CD4-positive, alpha-beta T cell (primary cell): Measurements from ENCODE around the gene ATP6V0D1. TPM values are rescaled to one million over a fixed set of nuclear protein-coding genes. Genes with fewer than 3 reads are reported as not detected.
A peak's percentile ranks its signal among the peaks of the same experiment; 100 is the strongest.

Source experiments
- ATAC-seq: fragments of 200-7000 bp; cut with Tn5 transposase; one replicate; pipeline ENCODE4 v1.10.0; 2022; ENCODE audit warnings: mild to moderate bottlenecking; ENCODE audit not compliant: poor library complexity
- CTCF ChIA-PET: fragments of 350-600 bp; sonication (Branson Sonifier 250); formaldehyde crosslinking; loops from one replicate; lab custom pipeline; 2021; ENCODE audit warnings: antibody characterized with exemption, inconsistent platforms; lab: Charles Lee
- POLR2A ChIA-PET: fragments of 350-600 bp; sonication (Branson Sonifier 250); formaldehyde crosslinking; loops from one replicate; lab custom pipeline; 2021; ENCODE audit warnings: antibody characterized with exemption, inconsistent platforms; lab: Charles Lee
- DNase-seq, 14 experiments: peaks; one replicate each; pipeline ENCODE4 v3.0.0-alpha.2; 2013 to 2020; ENCODE audit warnings: mixed read lengths in 2 of 14
- H3K27ac ChIP-seq, 2 donors: one replicate each; pipeline versions ENCODE4 v1.5.1 to v1.7.0; 2013; ENCODE audit warnings: low read length in 2 of 2, low read depth in 1 of 2, mild to moderate bottlenecking in 1 of 2
- H3K27me3 ChIP-seq, 2 experiments: 1 replicate in 1 of 2; 2 replicates in 1 of 2; pipeline versions ENCODE4 v1.6.1 to v1.7.0; 2013; ENCODE audit warnings: low read length in 2 of 2, control low read depth in 1 of 2, mild to moderate bottlenecking in 1 of 2, moderate library complexity in 1 of 2; ENCODE audit not compliant: insufficient read depth in 2 of 2, control insufficient read depth in 1 of 2
- H3K36me3 ChIP-seq: one replicate; pipeline ENCODE4 v1.6.1; 2013; ENCODE audit warnings: low read length, control low read depth; ENCODE audit not compliant: insufficient read depth
- H3K4me1 ChIP-seq: one replicate; pipeline ENCODE4 v1.6.1; 2013; ENCODE audit warnings: low read length, control low read depth; ENCODE audit not compliant: insufficient read depth
- H3K4me3 ChIP-seq: one replicate; pipeline ENCODE4 v1.5.1; 2013; ENCODE audit warnings: mild to moderate bottlenecking, low read length, moderate library complexity
- H3K9me3 ChIP-seq, 2 experiments: 1 replicate in 1 of 2; 2 replicates in 1 of 2; pipeline versions ENCODE4 v1.6.1 to v1.7.0; 2013; ENCODE audit warnings: low read length in 2 of 2, mild to moderate bottlenecking in 2 of 2, control low read depth in 1 of 2, moderate library complexity in 1 of 2; ENCODE audit not compliant: control insufficient read depth in 1 of 2, insufficient read depth in 1 of 2
- H3K27ac Mint-ChIP-seq: one replicate; pipeline ENCODE4 v1.8.0; 2020; ENCODE audit warnings: mixed read lengths
- H3K27me3 Mint-ChIP-seq: one replicate; pipeline ENCODE4 v1.8.0; 2021; ENCODE audit warnings: mixed read lengths
- H3K36me3 Mint-ChIP-seq: one replicate; pipeline ENCODE4 v1.8.0; 2021; ENCODE audit warnings: low read depth, mixed read lengths
- H3K4me1 Mint-ChIP-seq: one replicate; pipeline ENCODE4 v1.8.0; 2021; ENCODE audit warnings: low read depth, mixed read lengths
- H3K4me3 Mint-ChIP-seq: one replicate; pipeline ENCODE4 v1.8.0; 2020; ENCODE audit warnings: mild to moderate bottlenecking, mixed read lengths
- H3K9me3 Mint-ChIP-seq: one replicate; pipeline ENCODE4 v1.8.0; 2020; ENCODE audit warnings: mixed read lengths
- intact Hi-C, 2 experiments: fragments of 100-400 bp; cut with DNase I in 1 of 2; cut with micrococcal nuclease in 1 of 2; formaldehyde crosslinking; loops; one replicate each; pipeline versions ENCODE4 v1.15.1 to v1.9.0; 2023 to 2025; cut with DNase I, micrococcal nuclease
- total RNA-seq, 174 experiments: library from RNA in 2 of 174; stranded (reverse) in 2 of 174; gene quantifications; one replicate each; pipeline ENCODE4 v1.2.3 and lab custom pipeline; 2021 to 2026
- TF ChIP-seq, protein P1 (sequence below): fragments of 200-600 bp; IDR thresholded peaks from one replicate; pipeline ENCODE4 v1.8.0; 2022; ENCODE audit warnings: antibody characterized with exemption, mild to moderate bottlenecking

Gene ATP6V0D1
- total RNA-seq, 2 experiments from 2014 or later, result 39.4 to 41.7 TPM

DNA sequence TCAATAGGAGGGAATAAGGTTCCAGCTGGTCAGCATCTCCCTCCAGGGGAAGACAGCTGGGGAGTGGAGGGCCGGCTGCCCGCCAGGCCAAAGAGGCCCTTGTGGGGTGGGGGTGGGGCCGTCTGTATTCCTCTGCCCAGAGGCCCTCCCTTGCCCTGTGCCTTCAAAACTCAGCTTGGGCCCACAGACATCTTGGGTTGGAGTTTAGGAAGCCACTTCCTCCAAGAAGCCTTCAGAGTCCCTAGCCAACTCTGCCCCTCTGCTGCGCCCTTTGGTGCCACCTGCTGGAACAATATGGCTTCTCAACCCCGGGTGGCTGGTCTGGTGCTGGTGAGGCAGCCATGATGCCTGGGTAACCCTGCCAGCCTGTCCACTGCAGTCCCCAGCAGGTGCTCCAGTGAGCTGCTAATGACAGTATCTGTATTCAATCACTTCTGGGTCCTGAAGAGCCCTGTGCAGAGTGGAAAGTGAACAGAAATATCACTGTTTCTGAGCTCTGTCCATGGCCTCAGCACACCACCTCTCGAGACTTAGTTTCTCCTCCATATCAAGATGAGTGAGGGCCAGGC lies 33.4 kb downstream of the ATP6V0D1 start:
- Mint-ChIP-seq H3K4me3 (no peak overlapping the region), H3K4me1 (no peaks in the 10 kb centered on the region), H3K9me3 (no peaks in the 10 kb centered on the region), H3K36me3 (peaks cover 57% of the 10 kb centered on the region), H3K27me3 (no peaks in the 10 kb centered on the region), H3K27ac (no peak overlapping the region)
- ATAC-seq (peak; percentile 54), DNase-seq (peak in 13 of 14 experiments; percentile 22 to 70 (median 46))
- peaks cover 73% of the 10 kb centered on the region for H3K36me3 ChIP-seq
- intact Hi-C loops, result no loop called here
- POLR2A ChIA-PET, result no interaction called here
- TF ChIP-seq, protein P1, sequence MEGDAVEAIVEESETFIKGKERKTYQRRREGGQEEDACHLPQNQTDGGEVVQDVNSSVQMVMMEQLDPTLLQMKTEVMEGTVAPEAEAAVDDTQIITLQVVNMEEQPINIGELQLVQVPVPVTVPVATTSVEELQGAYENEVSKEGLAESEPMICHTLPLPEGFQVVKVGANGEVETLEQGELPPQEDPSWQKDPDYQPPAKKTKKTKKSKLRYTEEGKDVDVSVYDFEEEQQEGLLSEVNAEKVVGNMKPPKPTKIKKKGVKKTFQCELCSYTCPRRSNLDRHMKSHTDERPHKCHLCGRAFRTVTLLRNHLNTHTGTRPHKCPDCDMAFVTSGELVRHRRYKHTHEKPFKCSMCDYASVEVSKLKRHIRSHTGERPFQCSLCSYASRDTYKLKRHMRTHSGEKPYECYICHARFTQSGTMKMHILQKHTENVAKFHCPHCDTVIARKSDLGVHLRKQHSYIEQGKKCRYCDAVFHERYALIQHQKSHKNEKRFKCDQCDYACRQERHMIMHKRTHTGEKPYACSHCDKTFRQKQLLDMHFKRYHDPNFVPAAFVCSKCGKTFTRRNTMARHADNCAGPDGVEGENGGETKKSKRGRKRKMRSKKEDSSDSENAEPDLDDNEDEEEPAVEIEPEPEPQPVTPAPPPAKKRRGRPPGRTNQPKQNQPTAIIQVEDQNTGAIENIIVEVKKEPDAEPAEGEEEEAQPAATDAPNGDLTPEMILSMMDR, result peak; percentile 19
- H3K9me3 ChIP-seq, result peaks cover 0 to 4% of the 10 kb centered on the region in 2 experiments
- no peaks in the 10 kb centered on the region for H3K27me3 ChIP-seq
- H3K27ac ChIP-seq, result no peak overlapping the region
- no peaks in the 10 kb centered on the region for H3K4me1 ChIP-seq
- CTCF ChIA-PET, result interaction anchor here (0.5 to 0.9 kb wide), 2 partner anchors 20 to 474 kb away, joined by 3 to 4 read pairs; no protein-coding TSS in a partner anchor
- H3K4me3 ChIP-seq, result no peak overlapping the region

DNA sequence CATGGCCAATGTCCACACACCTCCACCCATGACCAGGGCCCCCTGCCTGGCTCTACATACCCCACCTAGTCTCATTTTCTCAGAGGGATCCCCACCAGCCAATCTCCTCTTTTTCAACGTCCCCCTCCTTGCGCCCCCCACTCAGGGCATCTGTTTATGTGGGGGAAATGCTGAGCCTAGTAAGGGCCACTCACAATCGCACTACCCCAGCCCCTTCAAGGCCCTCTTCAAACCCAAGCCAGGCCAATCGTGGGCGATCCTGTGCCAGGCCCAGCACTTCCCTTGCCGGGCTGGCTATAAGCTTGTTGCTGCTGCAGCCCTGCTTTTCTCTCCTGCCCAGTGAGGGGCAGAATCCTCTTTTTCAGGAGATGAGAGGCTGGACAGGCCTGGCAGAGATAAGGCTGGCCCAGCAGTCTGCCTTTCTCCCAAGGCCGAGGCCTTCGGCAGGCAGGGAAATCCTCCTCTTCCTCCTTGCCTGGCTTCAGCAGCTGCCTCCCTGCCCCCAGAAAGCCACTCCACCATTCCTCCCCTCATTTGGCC lies 33.9 kb downstream of the ATP6V0D1 start:
- intact Hi-C loops, result no loop called here
- no peaks in the 10 kb centered on the region for H3K27me3 Mint-ChIP-seq
- no peak overlapping the region for H3K27ac Mint-ChIP-seq

DNA sequence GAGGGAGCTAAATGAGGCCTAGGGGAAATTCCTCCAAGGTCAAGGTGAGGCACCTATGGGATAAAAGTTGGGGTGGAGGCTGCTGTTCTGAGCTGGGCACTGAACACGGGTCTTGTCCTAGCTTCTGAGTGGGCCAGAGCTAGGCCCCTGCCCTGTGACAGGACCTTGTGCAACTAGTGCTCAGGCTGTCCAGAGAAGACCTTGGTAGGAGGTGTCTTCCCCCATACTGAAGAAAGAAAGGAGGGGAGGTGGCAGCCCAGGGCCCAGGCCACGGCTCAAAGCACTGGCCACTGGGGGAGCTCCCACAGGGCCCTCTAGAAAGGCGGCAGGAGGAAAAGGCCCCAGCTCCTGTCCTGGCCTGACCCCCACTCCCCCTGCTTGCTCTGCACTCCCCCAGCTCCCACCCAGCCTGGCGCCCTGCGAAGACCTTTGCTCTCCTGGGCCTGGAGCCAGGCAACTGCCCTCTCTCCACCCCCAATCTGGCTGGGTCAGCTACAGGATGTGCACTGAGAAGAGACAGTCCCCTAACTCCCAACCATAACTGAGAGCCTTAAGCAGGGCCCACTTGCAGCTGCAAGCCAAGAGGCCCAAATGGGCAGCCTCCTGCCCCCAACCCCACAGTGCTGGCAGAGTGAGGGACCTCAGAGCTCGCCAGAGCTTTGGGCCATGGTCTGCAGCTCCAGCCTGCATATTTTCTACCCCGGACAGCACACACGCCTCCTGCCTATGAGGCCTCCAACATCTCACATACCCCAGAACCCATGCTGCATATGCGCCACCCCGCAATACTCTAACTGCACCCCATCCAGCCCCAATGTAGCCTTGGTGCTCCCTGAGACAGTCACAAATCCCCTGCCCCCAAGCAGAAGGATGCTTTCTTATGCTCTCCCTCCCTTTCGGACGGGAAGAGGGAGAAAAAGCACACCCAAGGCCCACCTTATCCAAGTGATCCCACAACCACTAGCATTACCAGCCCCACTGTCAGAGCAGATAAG lies 34.7 kb downstream of the ATP6V0D1 start:
- no peaks in the 10 kb centered on the region for H3K27me3 ChIP-seq
- Mint-ChIP-seq H3K4me1 (no peaks in the 10 kb centered on the region), H3K27me3 (no peaks in the 10 kb centered on the region), H3K9me3 (no peaks in the 10 kb centered on the region), H3K36me3 (peaks cover 59% of the 10 kb centered on the region), H3K4me3 (no peak overlapping the region), H3K27ac (no peak overlapping the region)
- peaks cover 0 to 4% of the 10 kb centered on the region in 2 experiments for H3K9me3 ChIP-seq
- intact Hi-C loops, result no loop called here
- ChIA-PET POLR2A (no interaction called here), CTCF (no interaction called here)
- H3K4me1 ChIP-seq, result no peaks in the 10 kb centered on the region
- no peak for ATAC-seq
- no peak for DNase-seq
- H3K36me3 ChIP-seq, result peaks cover 71% of the 10 kb centered on the region
- TF ChIP-seq, protein P1, result no peak
- no peak overlapping the region for H3K4me3 ChIP-seq
- no peak overlapping the region for H3K27ac ChIP-seq

More for the DNA sequence above, 33.9 kb downstream of the ATP6V0D1 start:
- Histone ChIP-seq H3K27me3 (no peaks in the 10 kb centered on the region), H3K4me3 (no peak overlapping the region), H3K9me3 (peaks cover 0 to 4% of the 10 kb centered on the region in 2 experiments), H3K27ac (no peak overlapping the region), H3K4me1 (no peaks in the 10 kb centered on the region), H3K36me3 (peaks cover 72% of the 10 kb centered on the region)
- no peaks in the 10 kb centered on the region for H3K4me1 Mint-ChIP-seq
- ChIA-PET POLR2A (no interaction called here), CTCF (no interaction called here)
- DNase-seq (no peak), ATAC-seq (no peak)
- no peaks in the 10 kb centered on the region for H3K9me3 Mint-ChIP-seq
- H3K4me3 Mint-ChIP-seq, result no peak overlapping the region
- TF ChIP-seq, protein P1, result no peak
- peaks cover 57% of the 10 kb centered on the region for H3K36me3 Mint-ChIP-seq
